Activated B cell treated with CpG ODN at 0.5 μM for 24 hours (primary cell): Measurements from ENCODE around the gene LACTB. TPM values are rescaled to one million over a fixed set of nuclear protein-coding genes. Genes with fewer than 3 reads are reported as not detected.

Source experiments
- ATAC-seq: fragments of 200-7000 bp; cut with Tn5 transposase; one replicate; pipeline ENCODE4 v1.10.0; 2021; ENCODE audit warnings: low read depth, mild to moderate bottlenecking, moderate library complexity
- CTCF ChIA-PET: fragments of 350-600 bp; sonication (Branson Sonifier 250); formaldehyde crosslinking; loops from one replicate; lab custom pipeline; 2021; ENCODE audit warnings: antibody characterized with exemption; lab: Charles Lee
- POLR2A ChIA-PET: fragments of 350-600 bp; sonication (Branson Sonifier 250); formaldehyde crosslinking; loops from one replicate; lab custom pipeline; 2021; ENCODE audit warnings: antibody characterized with exemption; lab: Charles Lee
- DNase-seq: peaks from one replicate; pipeline ENCODE4 v3.0.0; 2022
- H3K27ac Mint-ChIP-seq: one replicate; pipeline ENCODE4 v1.8.0; 2020; ENCODE audit warnings: mixed read lengths
- H3K27me3 Mint-ChIP-seq: one replicate; pipeline ENCODE4 v1.8.0; 2021; ENCODE audit warnings: mixed read lengths
- H3K36me3 Mint-ChIP-seq: one replicate; pipeline ENCODE4 v1.8.0; 2021; ENCODE audit warnings: low read depth, mixed read lengths
- H3K4me1 Mint-ChIP-seq: one replicate; pipeline ENCODE4 v1.8.0; 2021; ENCODE audit warnings: mixed read lengths
- H3K4me3 Mint-ChIP-seq: one replicate; pipeline ENCODE4 v1.8.0; 2020; ENCODE audit warnings: mild to moderate bottlenecking, mixed read lengths
- H3K9me3 Mint-ChIP-seq: one replicate; pipeline ENCODE4 v1.8.0; 2020; ENCODE audit warnings: mixed read lengths
- intact Hi-C: fragments of 100-400 bp; cut with micrococcal nuclease; formaldehyde crosslinking; loops from one replicate; pipeline ENCODE4 v1.15.1; 2024
- total RNA-seq: library from RNA; stranded (reverse); gene quantifications from 2 replicates; pipeline ENCODE4 v1.2.3, GENCODE V29; 2022
- TF ChIP-seq, protein P1 (sequence below): fragments of 200-600 bp; IDR thresholded peaks from one replicate; pipeline ENCODE4 v1.8.0; 2022; ENCODE audit warnings: antibody characterized with exemption, mild to moderate bottlenecking

Gene LACTB
- total RNA-seq, 1 donor from 2014 or later: 28.1 TPM

DNA sequence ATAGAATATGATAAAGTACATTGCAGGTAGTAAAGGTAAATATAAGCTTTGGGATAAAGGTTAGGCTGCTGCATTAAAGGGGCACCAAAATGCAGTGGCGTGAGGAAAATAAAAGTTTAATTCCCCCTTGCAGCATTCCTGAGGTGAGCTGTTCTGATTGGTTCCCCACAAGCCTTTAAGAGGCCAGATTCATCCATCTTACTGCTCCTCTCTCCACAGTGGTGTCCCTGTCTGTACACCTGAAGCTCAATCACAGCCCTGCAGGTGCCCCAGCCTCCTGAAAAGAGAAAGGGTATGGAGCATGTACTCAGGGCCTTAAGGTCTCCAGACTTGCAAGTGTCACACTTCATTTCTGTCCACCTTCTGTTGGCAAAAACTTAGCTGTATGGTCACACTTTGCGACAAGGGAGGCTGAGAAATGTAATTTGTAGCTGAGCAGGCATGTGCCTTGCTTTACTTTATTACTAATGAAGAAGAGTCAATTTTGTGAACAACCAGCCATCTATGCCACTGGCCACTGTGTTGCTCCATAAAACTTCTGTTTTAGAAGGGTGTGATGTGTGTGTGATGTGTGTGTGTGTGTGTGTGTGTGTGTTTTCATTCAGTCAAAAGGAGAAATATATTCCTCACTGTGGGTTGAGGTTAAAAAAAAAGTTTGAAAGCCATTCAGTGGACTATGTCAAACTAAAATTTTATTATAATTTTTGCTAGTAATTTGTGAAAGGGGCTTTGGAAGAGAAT is 12.8 kb downstream of the LACTB start:
- DNase-seq (no peak), ATAC-seq (no peak)
- peaks cover 12% of the 10 kb centered on the region for H3K4me1 Mint-ChIP-seq
- no peak overlapping the region for H3K4me3 Mint-ChIP-seq
- ChIA-PET POLR2A (no interaction called here), CTCF (interaction anchor here (1.0 kb wide), 1 partner anchor 58 kb away, joined by 3 read pairs; no protein-coding TSS in a partner anchor)
- TF ChIP-seq, protein P1, sequence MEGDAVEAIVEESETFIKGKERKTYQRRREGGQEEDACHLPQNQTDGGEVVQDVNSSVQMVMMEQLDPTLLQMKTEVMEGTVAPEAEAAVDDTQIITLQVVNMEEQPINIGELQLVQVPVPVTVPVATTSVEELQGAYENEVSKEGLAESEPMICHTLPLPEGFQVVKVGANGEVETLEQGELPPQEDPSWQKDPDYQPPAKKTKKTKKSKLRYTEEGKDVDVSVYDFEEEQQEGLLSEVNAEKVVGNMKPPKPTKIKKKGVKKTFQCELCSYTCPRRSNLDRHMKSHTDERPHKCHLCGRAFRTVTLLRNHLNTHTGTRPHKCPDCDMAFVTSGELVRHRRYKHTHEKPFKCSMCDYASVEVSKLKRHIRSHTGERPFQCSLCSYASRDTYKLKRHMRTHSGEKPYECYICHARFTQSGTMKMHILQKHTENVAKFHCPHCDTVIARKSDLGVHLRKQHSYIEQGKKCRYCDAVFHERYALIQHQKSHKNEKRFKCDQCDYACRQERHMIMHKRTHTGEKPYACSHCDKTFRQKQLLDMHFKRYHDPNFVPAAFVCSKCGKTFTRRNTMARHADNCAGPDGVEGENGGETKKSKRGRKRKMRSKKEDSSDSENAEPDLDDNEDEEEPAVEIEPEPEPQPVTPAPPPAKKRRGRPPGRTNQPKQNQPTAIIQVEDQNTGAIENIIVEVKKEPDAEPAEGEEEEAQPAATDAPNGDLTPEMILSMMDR: no peak
- H3K36me3 Mint-ChIP-seq: peaks cover 45% of the 10 kb centered on the region
- H3K27me3 Mint-ChIP-seq: no peaks in the 10 kb centered on the region
- intact Hi-C loops: no loop called here
- no peaks in the 10 kb centered on the region for H3K9me3 Mint-ChIP-seq
- H3K27ac Mint-ChIP-seq: no peak overlapping the region

DNA sequence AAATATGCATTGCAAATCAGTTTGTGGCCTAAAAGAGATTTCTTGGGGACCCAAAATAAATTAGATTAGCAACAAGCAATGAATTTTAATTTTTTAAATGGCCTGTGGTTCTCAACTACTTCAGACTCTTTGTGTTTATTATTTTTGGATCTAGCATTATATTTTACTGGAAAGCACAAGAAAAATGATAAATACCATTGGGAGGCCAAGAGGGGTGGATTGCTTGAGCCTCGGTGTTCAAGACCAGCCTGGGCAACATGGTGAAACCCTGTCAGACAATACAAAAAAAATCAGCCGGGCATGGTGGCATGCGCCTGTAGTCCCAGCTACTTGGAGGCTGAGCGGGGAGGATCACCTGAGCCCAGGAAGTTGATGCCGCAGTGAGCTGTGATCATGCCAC is 13.6 kb downstream of the LACTB start:
- intact Hi-C loops: no loop called here
- Mint-ChIP-seq H3K4me3 (no peak overlapping the region), H3K4me1 (peaks cover 12% of the 10 kb centered on the region), H3K27ac (no peak overlapping the region), H3K27me3 (no peaks in the 10 kb centered on the region), H3K36me3 (peaks cover 36% of the 10 kb centered on the region), H3K9me3 (no peaks in the 10 kb centered on the region)
- TF ChIP-seq, protein P1: no peak
- ChIA-PET CTCF (no interaction called here), POLR2A (interaction anchor here (0.7 to 0.8 kb wide), 3 partner anchors 10 to 143 kb away, joined by 6 read pairs; no protein-coding TSS in a partner anchor)
- DNase-seq (no peak), ATAC-seq (no peak)

DNA sequence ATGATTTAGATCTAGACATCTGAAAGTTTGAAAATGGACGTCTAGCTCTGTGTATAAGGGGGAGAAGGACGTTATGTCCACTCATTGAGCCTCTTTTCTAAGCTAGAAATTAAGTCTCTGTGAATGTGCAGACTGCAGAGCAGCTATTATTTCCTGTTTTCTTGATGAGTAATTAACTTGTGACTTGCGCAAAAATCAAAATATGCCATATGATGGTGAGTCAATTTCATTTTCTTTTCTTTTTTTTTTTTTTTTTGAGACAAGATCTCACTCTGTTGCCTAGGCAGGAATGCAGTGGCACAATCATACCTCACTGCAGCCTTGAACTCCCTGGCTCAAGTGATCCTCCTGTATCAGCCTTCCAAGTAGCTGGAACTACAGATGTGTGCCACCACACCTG is 14.1 kb downstream of the LACTB start:
- Mint-ChIP-seq H3K36me3 (peaks cover 34% of the 10 kb centered on the region), H3K9me3 (no peaks in the 10 kb centered on the region), H3K4me3 (no peak overlapping the region), H3K27ac (no peak overlapping the region), H3K4me1 (peaks cover 12% of the 10 kb centered on the region), H3K27me3 (no peaks in the 10 kb centered on the region)
- CTCF ChIA-PET: no interaction called here
- intact Hi-C loops: no loop called here
- TF ChIP-seq, protein P1: no peak
- POLR2A ChIA-PET: interaction anchor here (0.7 to 1.1 kb wide), 4 partner anchors 10 to 142 kb away, joined by 3 to 6 read pairs (median 6); partner anchors contain the start of gene RPS27L
- no peak for ATAC-seq
- no peak for DNase-seq

DNA sequence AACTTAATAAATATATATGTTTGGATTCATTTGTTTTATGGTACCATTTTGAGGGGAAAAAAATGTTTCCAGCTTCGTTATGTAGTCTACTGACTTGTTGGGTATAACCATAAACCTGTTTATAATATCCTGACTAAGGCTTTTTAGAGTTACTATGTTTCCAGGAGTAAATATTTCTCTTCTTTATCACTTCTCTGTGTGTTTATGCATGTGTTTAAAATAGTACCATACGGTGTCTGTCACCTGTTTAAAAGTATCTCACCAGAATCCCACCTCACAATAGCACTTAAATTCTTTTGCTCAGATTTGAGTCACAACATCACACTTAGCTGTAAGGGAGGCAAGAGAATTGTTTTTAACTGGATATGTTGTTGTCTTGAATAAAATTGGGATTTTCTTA is 15.1 kb downstream of the LACTB start:
- peaks cover 32% of the 10 kb centered on the region for H3K36me3 Mint-ChIP-seq
- H3K4me1 Mint-ChIP-seq: peaks cover 12% of the 10 kb centered on the region
- no peak overlapping the region for H3K27ac Mint-ChIP-seq
- no peak overlapping the region for H3K4me3 Mint-ChIP-seq
- CTCF ChIA-PET: no interaction called here
- no peak for DNase-seq
- POLR2A ChIA-PET: interaction anchor here (1.1 kb wide), 1 partner anchor 20 kb away, joined by 3 read pairs; the partner anchor contains the start of gene RPS27L
- TF ChIP-seq, protein P1: no peak
- H3K9me3 Mint-ChIP-seq: no peaks in the 10 kb centered on the region
- ATAC-seq: no peak
- no peaks in the 10 kb centered on the region for H3K27me3 Mint-ChIP-seq
- intact Hi-C loops: no loop called here

DNA sequence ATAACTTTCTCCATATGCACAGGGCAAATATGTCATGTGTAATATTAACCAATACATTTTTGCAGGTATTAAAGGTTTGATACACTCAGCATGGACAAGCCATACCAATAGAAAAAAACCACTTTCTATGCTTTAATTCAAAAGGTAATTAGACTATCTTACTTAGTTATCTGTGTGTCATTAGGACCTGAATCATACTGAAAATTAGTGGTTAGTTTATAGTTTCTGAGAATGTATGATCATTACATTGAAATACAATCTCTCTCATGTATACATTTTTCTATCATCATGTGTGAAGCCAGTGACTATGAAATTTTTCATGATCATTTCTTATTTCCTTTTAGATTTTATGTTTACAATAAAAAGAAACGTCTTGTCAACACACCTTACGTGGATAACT is 19.3 kb downstream of the LACTB start:
- intact Hi-C loops: no loop called here
- TF ChIP-seq, protein P1: no peak
- peaks cover 34% of the 10 kb centered on the region for H3K36me3 Mint-ChIP-seq
- CTCF ChIA-PET: no interaction called here
- H3K4me3 Mint-ChIP-seq: no peak overlapping the region
- no peaks in the 10 kb centered on the region for H3K27me3 Mint-ChIP-seq
- DNase-seq: no peak
- no peak overlapping the region for H3K27ac Mint-ChIP-seq
- no peak for ATAC-seq
- POLR2A ChIA-PET: no interaction called here
- H3K4me1 Mint-ChIP-seq: peaks cover 4% of the 10 kb centered on the region
- H3K9me3 Mint-ChIP-seq: no peaks in the 10 kb centered on the region
